Retinal pigment epithelial cell (primary cell): ENCODE data around the gene NFIB.

Experiments
- DNase-seq: peaks from one replicate; pipeline ENCODE4 v3.0.0-alpha.2; 2010; ENCODE audit warnings: low read depth
- H3K4me3 ChIP-seq: 2 replicates; pipeline ENCODE4 v1.5.1; 2011; ENCODE audit warnings: mild to moderate bottlenecking, low read length, control low read depth, moderate library complexity
- CTCF ChIP-seq: conservative IDR thresholded peaks from 2 replicates; pipeline ENCODE4 v1.5.1; 2011; ENCODE audit warnings: low read depth, low read length, control low read depth, inconsistent platforms

Gene NFIB

GRCh38 chr9:14310311-14310710 lies 3.6 kb downstream of the NFIB start:
- TF ChIP-seq CTCF, result no peak
- DNase-seq, result no peak
- peak overlapping the region; percentile 98 for H3K4me3 ChIP-seq

- DNase-seq, result no peak
- H3K4me3 ChIP-seq, result peak overlapping the region; percentile 98
- no peak for TF ChIP-seq CTCF
These were observed 4.5 kb downstream of the NFIB start for GRCh38 chr9:14309403-14309802.

- no peak for TF ChIP-seq CTCF
- DNase-seq, result no peak
- peak overlapping the region; percentile 98 for H3K4me3 ChIP-seq
These were observed 5.1 kb downstream of the NFIB start for GRCh38 chr9:14308853-14309145.

GRCh38 chr9:14307989-14308852 lies 5.7 kb downstream of the NFIB start:
- no peak for DNase-seq
- no peak for TF ChIP-seq CTCF
- H3K4me3 ChIP-seq, result peak overlapping the region; percentile 98

GRCh38 chr9:14306672-14307660 lies 7.0 kb downstream of the NFIB start:
- no peak for TF ChIP-seq CTCF
- no peak for DNase-seq
- no peak overlapping the region for H3K4me3 ChIP-seq

GRCh38 chr9:14306188-14306587 lies 7.8 kb downstream of the NFIB start:
- no peak for TF ChIP-seq CTCF
- no peak overlapping the region for H3K4me3 ChIP-seq
- DNase-seq, result no peak
